ENCODE data around the gene ALMS1. TPM values are rescaled to one million over a fixed set of nuclear protein-coding genes. Genes with fewer than 3 reads are reported as not detected.

ALMS1 gene
- total RNA-seq, 2 donors from 2014 or later: 52.4 to 56.1 TPM

DNA sequence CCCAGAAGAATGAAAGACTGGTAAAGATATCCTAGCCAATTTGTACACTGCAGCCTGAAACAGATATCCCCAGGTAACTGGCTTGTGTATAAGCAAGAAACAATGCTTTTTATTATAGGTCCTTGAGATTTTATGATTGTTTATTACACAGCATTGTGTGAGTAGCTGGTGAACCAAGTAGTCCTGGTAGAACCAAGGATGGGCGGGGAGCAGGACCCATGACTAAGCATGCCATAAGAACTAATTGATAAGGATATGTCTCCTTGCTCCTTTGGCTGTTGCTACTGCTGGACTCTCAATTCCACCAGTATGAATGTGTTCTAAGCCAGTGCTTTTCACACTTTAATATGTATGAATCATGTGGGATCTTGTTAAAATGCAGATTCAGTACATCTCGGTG is 12.3 kb upstream of the ALMS1 start:
- Histone ChIP-seq H3K9me3 (ENCODE audit: control insufficient read depth, low read length) (peaks cover 11% of the 10 kb centered on the region), H3K27ac (ENCODE audit: low read depth, low read length) (no peak overlapping the region), H3K36me3 (ENCODE audit: control insufficient read depth, insufficient read depth, low read length) (no peaks in the 10 kb centered on the region), H3K27me3 (ENCODE audit: control insufficient read depth, insufficient read depth, low read length, poor library complexity, severe bottlenecking) (peaks cover 55% of the 10 kb centered on the region), H3K4me3 (ENCODE audit: low read length) (no peak overlapping the region), H3K9ac (ENCODE audit: extremely low read depth, low read length, poor library complexity, severe bottlenecking) (no peak overlapping the region), H3K4me1 (ENCODE audit: control insufficient read depth, insufficient read depth, low read length) (no peaks in the 10 kb centered on the region)
- Mint-ChIP-seq H3K4me1 (peaks cover 3% of the 10 kb centered on the region), H3K9me3 (peaks cover 6% of the 10 kb centered on the region), H3K27ac (no peak overlapping the region), H3K4me3 (no peak overlapping the region), H3K36me3 (ENCODE audit: low read depth) (no peaks in the 10 kb centered on the region), H3K27me3 (ENCODE audit: insufficient read depth) (peaks cover 33% of the 10 kb centered on the region)
- DNase-seq: no peak
- TF ChIP-seq, protein P1, sequence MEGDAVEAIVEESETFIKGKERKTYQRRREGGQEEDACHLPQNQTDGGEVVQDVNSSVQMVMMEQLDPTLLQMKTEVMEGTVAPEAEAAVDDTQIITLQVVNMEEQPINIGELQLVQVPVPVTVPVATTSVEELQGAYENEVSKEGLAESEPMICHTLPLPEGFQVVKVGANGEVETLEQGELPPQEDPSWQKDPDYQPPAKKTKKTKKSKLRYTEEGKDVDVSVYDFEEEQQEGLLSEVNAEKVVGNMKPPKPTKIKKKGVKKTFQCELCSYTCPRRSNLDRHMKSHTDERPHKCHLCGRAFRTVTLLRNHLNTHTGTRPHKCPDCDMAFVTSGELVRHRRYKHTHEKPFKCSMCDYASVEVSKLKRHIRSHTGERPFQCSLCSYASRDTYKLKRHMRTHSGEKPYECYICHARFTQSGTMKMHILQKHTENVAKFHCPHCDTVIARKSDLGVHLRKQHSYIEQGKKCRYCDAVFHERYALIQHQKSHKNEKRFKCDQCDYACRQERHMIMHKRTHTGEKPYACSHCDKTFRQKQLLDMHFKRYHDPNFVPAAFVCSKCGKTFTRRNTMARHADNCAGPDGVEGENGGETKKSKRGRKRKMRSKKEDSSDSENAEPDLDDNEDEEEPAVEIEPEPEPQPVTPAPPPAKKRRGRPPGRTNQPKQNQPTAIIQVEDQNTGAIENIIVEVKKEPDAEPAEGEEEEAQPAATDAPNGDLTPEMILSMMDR (conservative IDR thresholded peaks at IDR 0.05): no peak
- WGBS, 2 experiments (ENCODE audit: insufficient coverage in 1 of 2, insufficient read length in 1 of 2): 76 to 81% methylated on average over 2 of the region's 2 CpGs

- Histone ChIP-seq H3K4me3 (ENCODE audit: low read length) (no peak overlapping the region), H3K27ac (ENCODE audit: low read depth, low read length) (no peak overlapping the region), H3K9ac (ENCODE audit: extremely low read depth, low read length, poor library complexity, severe bottlenecking) (no peak overlapping the region), H3K4me1 (ENCODE audit: control insufficient read depth, insufficient read depth, low read length) (no peaks in the 10 kb centered on the region), H3K36me3 (ENCODE audit: control insufficient read depth, insufficient read depth, low read length) (no peaks in the 10 kb centered on the region), H3K27me3 (ENCODE audit: control insufficient read depth, insufficient read depth, low read length, poor library complexity, severe bottlenecking) (peaks cover 56% of the 10 kb centered on the region), H3K9me3 (ENCODE audit: control insufficient read depth, low read length) (peaks cover 11% of the 10 kb centered on the region)
- peaks cover 39% of the 10 kb centered on the region for H3K27me3 Mint-ChIP-seq (ENCODE audit: insufficient read depth)
- H3K4me1 Mint-ChIP-seq: no peaks in the 10 kb centered on the region
- 82 to 90% methylated on average over 1 of the region's 1 CpG for whole genome bisulfite sequencing, 2 experiments (ENCODE audit: insufficient coverage in 1 of 2, insufficient read length in 1 of 2)
- DNase-seq: no peak
- TF ChIP-seq, protein P1 (conservative IDR thresholded peaks at IDR 0.05): no peak
- H3K4me3 Mint-ChIP-seq: no peak overlapping the region
- no peaks in the 10 kb centered on the region for H3K36me3 Mint-ChIP-seq (ENCODE audit: low read depth)
- H3K9me3 Mint-ChIP-seq: peaks cover 6% of the 10 kb centered on the region
- H3K27ac Mint-ChIP-seq: no peak overlapping the region
Measured at GRCh38 chr2:73374269-73374668, 11.4 kb upstream of the ALMS1 start.

DNA sequence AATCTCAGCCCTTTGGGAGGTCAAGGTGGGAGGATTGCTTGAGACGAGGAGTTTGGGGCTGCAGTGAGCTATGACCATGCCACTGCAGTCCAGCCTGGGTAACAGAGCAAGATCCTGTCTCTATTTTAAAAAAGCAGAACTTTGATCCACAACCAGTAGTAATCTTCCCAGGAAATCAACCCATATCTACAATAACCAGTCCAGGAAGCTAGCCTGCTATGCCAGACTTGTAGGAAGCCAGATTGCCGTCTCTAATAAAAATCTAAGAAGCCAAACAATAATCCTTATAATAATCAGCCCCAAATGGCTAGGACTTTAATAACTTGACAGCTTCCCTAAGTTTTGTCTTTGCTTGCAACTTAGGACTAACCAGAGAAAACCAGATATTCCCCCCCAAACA is 9.0 kb upstream of the ALMS1 start:
- Histone ChIP-seq H3K9ac (ENCODE audit: extremely low read depth, low read length, poor library complexity, severe bottlenecking) (no peak overlapping the region), H3K4me3 (ENCODE audit: low read length) (no peak overlapping the region), H3K36me3 (ENCODE audit: control insufficient read depth, insufficient read depth, low read length) (no peaks in the 10 kb centered on the region), H3K9me3 (ENCODE audit: control insufficient read depth, low read length) (peaks cover 11% of the 10 kb centered on the region), H3K27me3 (ENCODE audit: control insufficient read depth, insufficient read depth, low read length, poor library complexity, severe bottlenecking) (peaks cover 72% of the 10 kb centered on the region), H3K27ac (ENCODE audit: low read depth, low read length) (no peak overlapping the region), H3K4me1 (ENCODE audit: control insufficient read depth, insufficient read depth, low read length) (no peaks in the 10 kb centered on the region)
- Mint-ChIP-seq H3K27ac (no peak overlapping the region), H3K36me3 (ENCODE audit: low read depth) (no peaks in the 10 kb centered on the region), H3K9me3 (peaks cover 6% of the 10 kb centered on the region), H3K27me3 (ENCODE audit: insufficient read depth) (peaks cover 49% of the 10 kb centered on the region), H3K4me3 (no peak overlapping the region), H3K4me1 (no peaks in the 10 kb centered on the region)
- TF ChIP-seq, protein P1 (conservative IDR thresholded peaks at IDR 0.05): no peak
- no peak for DNase-seq
- WGBS, 2 experiments (ENCODE audit: insufficient coverage in 1 of 2, insufficient read length in 1 of 2): 84 to 96% methylated on average over 2 of the region's 2 CpGs
